Stimulated activated memory B cell treated with anti-CD40 and anti-IgM and Interleukin-4, amounts not matched to agents 10 μg/mL and 1 μg/mL and 100 μg/mL, for 72 hours (primary cell): ENCODE data around the gene MAP2K4.

Source experiments
- ATAC-seq: fragments of 150-1000 bp; cut with Tn5 transposase; 2 replicates; pipeline ENCODE4 v1.10.0; 2021
- H3K27ac Mint-ChIP-seq: one replicate; pipeline ENCODE4 v1.8.0; 2022; ENCODE audit warnings: mild to moderate bottlenecking, mixed read lengths
- H3K27me3 Mint-ChIP-seq: one replicate; pipeline ENCODE4 v1.8.0; 2022; ENCODE audit warnings: mixed read lengths
- H3K36me3 Mint-ChIP-seq: one replicate; pipeline ENCODE4 v1.8.0; 2022; ENCODE audit warnings: mixed read lengths
- H3K4me1 Mint-ChIP-seq: one replicate; pipeline ENCODE4 v1.8.0; 2022; ENCODE audit warnings: mixed read lengths
- H3K4me3 Mint-ChIP-seq: one replicate; pipeline ENCODE4 v1.8.0; 2022; ENCODE audit warnings: mild to moderate bottlenecking, moderate library complexity, mixed read lengths
- H3K9me3 Mint-ChIP-seq: one replicate; pipeline ENCODE4 v1.8.0; 2022; ENCODE audit warnings: mixed read lengths

Gene MAP2K4

GRCh38 chr17:12055889-12056288, 35.2 kb downstream of the MAP2K4 start:
- H3K36me3 Mint-ChIP-seq = peaks cover 20% of the 10 kb centered on the region
- no peaks in the 10 kb centered on the region for H3K27me3 Mint-ChIP-seq
- H3K4me1 Mint-ChIP-seq = peaks cover 36% of the 10 kb centered on the region
- H3K4me3 Mint-ChIP-seq = no peak overlapping the region
- no peak for ATAC-seq
- no peaks in the 10 kb centered on the region for H3K9me3 Mint-ChIP-seq
- H3K27ac Mint-ChIP-seq = no peak overlapping the region

DNA sequence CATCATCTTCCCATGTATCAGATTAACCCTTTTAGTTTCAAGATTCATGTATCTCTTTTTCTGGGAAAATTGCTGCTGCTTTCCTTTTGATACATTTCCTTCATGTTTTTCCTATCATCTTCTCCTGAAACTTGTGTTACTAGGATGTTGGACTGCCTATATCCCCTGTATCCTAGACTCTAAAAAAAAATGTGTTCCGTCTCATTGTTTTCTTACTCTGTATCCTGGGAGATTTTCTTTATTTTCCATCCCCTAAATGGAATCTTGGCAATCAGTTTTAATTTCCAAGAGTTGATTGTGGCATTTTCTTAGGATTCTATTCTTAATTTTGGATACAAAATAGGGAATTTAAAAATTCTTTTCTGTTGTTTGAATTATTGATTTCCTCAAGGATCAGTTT, 36.8 kb downstream of the MAP2K4 start:
- Mint-ChIP-seq H3K4me1 (peaks cover 31% of the 10 kb centered on the region), H3K4me3 (no peak overlapping the region)

DNA sequence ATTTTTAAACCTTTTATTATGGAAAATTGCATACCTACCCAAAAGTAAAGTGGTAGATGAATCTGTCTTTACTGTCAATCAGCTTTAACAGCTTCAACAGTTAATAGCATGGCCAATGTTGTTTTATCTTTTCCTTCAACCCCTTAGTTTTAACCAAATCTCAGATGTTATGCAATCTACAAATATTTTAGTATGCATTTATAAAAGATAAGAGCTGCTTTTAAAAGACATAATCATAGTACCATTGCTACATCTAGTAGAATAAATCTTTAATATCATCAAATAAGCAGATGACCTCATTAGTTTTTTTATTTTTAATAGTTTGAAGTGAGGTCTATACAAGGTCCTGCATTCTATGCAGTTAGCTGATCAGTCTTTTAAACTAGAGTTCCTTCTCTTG, 37.9 kb downstream of the MAP2K4 start:
- peaks cover 40% of the 10 kb centered on the region for H3K36me3 Mint-ChIP-seq
- no peaks in the 10 kb centered on the region for H3K9me3 Mint-ChIP-seq
- no peak overlapping the region for H3K4me3 Mint-ChIP-seq
- no peaks in the 10 kb centered on the region for H3K27me3 Mint-ChIP-seq
- no peak for ATAC-seq
- H3K27ac Mint-ChIP-seq = no peak overlapping the region
- peaks cover 22% of the 10 kb centered on the region for H3K4me1 Mint-ChIP-seq

More for the DNA sequence above, 36.8 kb downstream of the MAP2K4 start:
- Mint-ChIP-seq H3K36me3 (peaks cover 31% of the 10 kb centered on the region), H3K9me3 (no peaks in the 10 kb centered on the region), H3K27ac (no peak overlapping the region), H3K27me3 (no peaks in the 10 kb centered on the region)
- ATAC-seq = no peak

GRCh38 chr17:12062249-12062648, 41.6 kb downstream of the MAP2K4 start:
- Mint-ChIP-seq H3K4me1 (peaks cover 15% of the 10 kb centered on the region), H3K36me3 (peaks cover 54% of the 10 kb centered on the region)
- no peak for ATAC-seq

GRCh38 chr17:12064395-12064794, 43.7 kb downstream of the MAP2K4 start:
- no peak for ATAC-seq
- H3K27ac Mint-ChIP-seq = no peak overlapping the region
- H3K9me3 Mint-ChIP-seq = no peaks in the 10 kb centered on the region
- no peak overlapping the region for H3K4me3 Mint-ChIP-seq
- H3K4me1 Mint-ChIP-seq = peaks cover 9% of the 10 kb centered on the region
- H3K27me3 Mint-ChIP-seq = no peaks in the 10 kb centered on the region
- peaks cover 48% of the 10 kb centered on the region for H3K36me3 Mint-ChIP-seq

More at GRCh38 chr17:12062249-12062648, 41.6 kb downstream of the MAP2K4 start:
- no peaks in the 10 kb centered on the region for H3K27me3 Mint-ChIP-seq
- no peaks in the 10 kb centered on the region for H3K9me3 Mint-ChIP-seq
- H3K4me3 Mint-ChIP-seq = no peak overlapping the region
- H3K27ac Mint-ChIP-seq = no peak overlapping the region

DNA sequence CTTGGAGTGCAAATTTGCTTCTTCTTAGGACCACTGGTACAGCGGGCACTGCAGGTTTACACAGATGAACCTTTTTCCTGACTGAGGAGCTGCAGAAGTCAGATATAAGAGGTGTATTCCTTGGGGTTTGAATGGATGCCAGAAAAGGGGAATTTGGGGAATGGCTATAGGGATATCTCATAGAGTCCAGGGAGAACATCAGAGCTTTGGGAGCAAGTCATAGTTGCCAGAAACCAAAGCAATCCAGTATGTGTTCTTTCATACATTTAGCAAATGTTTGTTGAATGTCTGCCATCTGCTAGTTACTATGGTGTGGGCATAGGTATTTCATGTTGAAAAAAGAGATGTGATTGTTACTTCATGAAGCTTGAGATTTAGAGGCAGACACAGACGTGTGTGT, 46.8 kb downstream of the MAP2K4 start:
- Mint-ChIP-seq H3K9me3 (no peaks in the 10 kb centered on the region), H3K36me3 (peaks cover 29% of the 10 kb centered on the region), H3K27me3 (no peaks in the 10 kb centered on the region), H3K4me3 (no peak overlapping the region), H3K27ac (no peak overlapping the region), H3K4me1 (no peaks in the 10 kb centered on the region)
- no peak for ATAC-seq

- Mint-ChIP-seq H3K4me3 (no peak overlapping the region), H3K27me3 (no peaks in the 10 kb centered on the region), H3K9me3 (no peaks in the 10 kb centered on the region), H3K4me1 (peaks cover 2% of the 10 kb centered on the region), H3K27ac (no peak overlapping the region), H3K36me3 (peaks cover 27% of the 10 kb centered on the region)
- no peak for ATAC-seq
Observed at GRCh38 chr17:12068946-12069345, 48.3 kb downstream of the MAP2K4 start.

GRCh38 chr17:12070561-12070960, 49.9 kb downstream of the MAP2K4 start:
- no peaks in the 10 kb centered on the region for H3K9me3 Mint-ChIP-seq
- H3K36me3 Mint-ChIP-seq = peaks cover 34% of the 10 kb centered on the region
- H3K4me1 Mint-ChIP-seq = peaks cover 6% of the 10 kb centered on the region
- H3K27ac Mint-ChIP-seq = no peak overlapping the region
- H3K27me3 Mint-ChIP-seq = no peaks in the 10 kb centered on the region
- ATAC-seq = no peak
- H3K4me3 Mint-ChIP-seq = no peak overlapping the region

GRCh38 chr17:12074346-12074745, 53.7 kb downstream of the MAP2K4 start:
- H3K27ac Mint-ChIP-seq = no peak overlapping the region
- peaks cover 6% of the 10 kb centered on the region for H3K4me1 Mint-ChIP-seq
- H3K36me3 Mint-ChIP-seq = peaks cover 58% of the 10 kb centered on the region
- no peak overlapping the region for H3K4me3 Mint-ChIP-seq
- ATAC-seq = no peak
- peaks cover 7% of the 10 kb centered on the region for H3K9me3 Mint-ChIP-seq
- no peaks in the 10 kb centered on the region for H3K27me3 Mint-ChIP-seq

- peaks cover 6% of the 10 kb centered on the region for H3K4me1 Mint-ChIP-seq
Observed at GRCh38 chr17:12077773-12078172, 57.1 kb downstream of the MAP2K4 start.

GRCh38 chr17:12078791-12079190, 58.1 kb downstream of the MAP2K4 start:
- H3K27me3 Mint-ChIP-seq = no peaks in the 10 kb centered on the region
- H3K4me1 Mint-ChIP-seq = peaks cover 6% of the 10 kb centered on the region
- no peak overlapping the region for H3K27ac Mint-ChIP-seq
- peaks cover 7% of the 10 kb centered on the region for H3K9me3 Mint-ChIP-seq
- no peak overlapping the region for H3K4me3 Mint-ChIP-seq
- H3K36me3 Mint-ChIP-seq = peaks cover 88% of the 10 kb centered on the region
- no peak for ATAC-seq

More at GRCh38 chr17:12077773-12078172, 57.1 kb downstream of the MAP2K4 start:
- H3K27ac Mint-ChIP-seq = no peak overlapping the region
- no peaks in the 10 kb centered on the region for H3K27me3 Mint-ChIP-seq
- H3K36me3 Mint-ChIP-seq = peaks cover 88% of the 10 kb centered on the region
- no peak for ATAC-seq
- no peak overlapping the region for H3K4me3 Mint-ChIP-seq
- peaks cover 7% of the 10 kb centered on the region for H3K9me3 Mint-ChIP-seq

- no peak for ATAC-seq
- Mint-ChIP-seq H3K36me3 (peaks cover 79% of the 10 kb centered on the region), H3K27ac (no peak overlapping the region), H3K9me3 (peaks cover 2% of the 10 kb centered on the region), H3K4me1 (no peaks in the 10 kb centered on the region), H3K4me3 (no peak overlapping the region), H3K27me3 (no peaks in the 10 kb centered on the region)
Observed at GRCh38 chr17:12081720-12082119, 61.0 kb downstream of the MAP2K4 start.

GRCh38 chr17:12085076-12085949, 64.6 kb downstream of the MAP2K4 start:
- no peak overlapping the region for H3K27ac Mint-ChIP-seq
- no peak overlapping the region for H3K4me3 Mint-ChIP-seq
- H3K27me3 Mint-ChIP-seq = no peaks in the 10 kb centered on the region
- peaks cover 73% of the 10 kb centered on the region for H3K36me3 Mint-ChIP-seq
- ATAC-seq = no peak
- no peaks in the 10 kb centered on the region for H3K9me3 Mint-ChIP-seq
- peaks cover 5% of the 10 kb centered on the region for H3K4me1 Mint-ChIP-seq

GRCh38 chr17:12088035-12088434, 67.4 kb downstream of the MAP2K4 start:
- H3K36me3 Mint-ChIP-seq = peaks cover 57% of the 10 kb centered on the region
- H3K4me3 Mint-ChIP-seq = no peak overlapping the region
- peaks cover 5% of the 10 kb centered on the region for H3K4me1 Mint-ChIP-seq
- no peaks in the 10 kb centered on the region for H3K9me3 Mint-ChIP-seq
- no peak for ATAC-seq
- H3K27ac Mint-ChIP-seq = no peak overlapping the region
- no peaks in the 10 kb centered on the region for H3K27me3 Mint-ChIP-seq

GRCh38 chr17:12089809-12090384, 69.2 kb downstream of the MAP2K4 start:
- Mint-ChIP-seq H3K27me3 (no peaks in the 10 kb centered on the region), H3K4me1 (peaks cover 5% of the 10 kb centered on the region), H3K4me3 (no peak overlapping the region), H3K36me3 (peaks cover 45% of the 10 kb centered on the region), H3K27ac (no peak overlapping the region), H3K9me3 (no peaks in the 10 kb centered on the region)
- ATAC-seq = no peak

DNA sequence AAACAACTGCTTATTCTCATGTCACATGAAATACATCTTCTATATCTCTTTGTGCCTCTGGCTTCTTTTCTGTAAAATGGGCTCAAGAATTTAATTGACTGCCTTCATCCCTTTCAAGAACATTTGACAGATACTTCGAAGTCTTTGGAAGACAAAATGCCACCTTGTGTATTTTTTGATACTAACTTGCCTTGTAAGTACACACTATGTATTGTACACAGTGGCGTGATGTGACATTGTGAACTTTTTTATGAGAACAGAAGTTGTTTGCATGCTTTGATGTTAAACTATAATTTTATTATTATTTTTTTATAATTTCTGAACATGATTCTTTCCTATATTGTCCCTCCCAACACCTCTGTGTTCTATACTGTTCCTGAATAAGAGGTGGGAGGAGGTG, 73.7 kb downstream of the MAP2K4 start:
- peaks cover 48% of the 10 kb centered on the region for H3K36me3 Mint-ChIP-seq
- H3K27me3 Mint-ChIP-seq = no peaks in the 10 kb centered on the region
- H3K27ac Mint-ChIP-seq = no peak overlapping the region
- peaks cover 14% of the 10 kb centered on the region for H3K4me1 Mint-ChIP-seq
- no peaks in the 10 kb centered on the region for H3K9me3 Mint-ChIP-seq
- no peak overlapping the region for H3K4me3 Mint-ChIP-seq
- no peak for ATAC-seq
